Gastroesophageal sphincter (tissue), 3 donors: Measurements from ENCODE around the gene BOLA3.

Experiments
- CTCF ChIP-seq, 4 experiments: fragments of 200-600 bp in 2 of 4; fragments of 450-650 bp in 2 of 4; sonication (generic) in 1 of 4; IDR thresholded peaks; one replicate each; pipeline ENCODE4 v1.5.1; 2017 to 2019; ENCODE audit warnings: antibody characterized with exemption in 4 of 4, mild to moderate bottlenecking in 2 of 4, moderate library complexity in 2 of 4
- POLR2A ChIP-seq, 2 donors: fragments of 450-650 bp; IDR thresholded peaks; one replicate each; pipeline ENCODE4 v1.6.1; 2017; ENCODE audit warnings: antibody characterized with exemption in 2 of 2, mild to moderate bottlenecking in 2 of 2, moderate library complexity in 1 of 2

DNA sequence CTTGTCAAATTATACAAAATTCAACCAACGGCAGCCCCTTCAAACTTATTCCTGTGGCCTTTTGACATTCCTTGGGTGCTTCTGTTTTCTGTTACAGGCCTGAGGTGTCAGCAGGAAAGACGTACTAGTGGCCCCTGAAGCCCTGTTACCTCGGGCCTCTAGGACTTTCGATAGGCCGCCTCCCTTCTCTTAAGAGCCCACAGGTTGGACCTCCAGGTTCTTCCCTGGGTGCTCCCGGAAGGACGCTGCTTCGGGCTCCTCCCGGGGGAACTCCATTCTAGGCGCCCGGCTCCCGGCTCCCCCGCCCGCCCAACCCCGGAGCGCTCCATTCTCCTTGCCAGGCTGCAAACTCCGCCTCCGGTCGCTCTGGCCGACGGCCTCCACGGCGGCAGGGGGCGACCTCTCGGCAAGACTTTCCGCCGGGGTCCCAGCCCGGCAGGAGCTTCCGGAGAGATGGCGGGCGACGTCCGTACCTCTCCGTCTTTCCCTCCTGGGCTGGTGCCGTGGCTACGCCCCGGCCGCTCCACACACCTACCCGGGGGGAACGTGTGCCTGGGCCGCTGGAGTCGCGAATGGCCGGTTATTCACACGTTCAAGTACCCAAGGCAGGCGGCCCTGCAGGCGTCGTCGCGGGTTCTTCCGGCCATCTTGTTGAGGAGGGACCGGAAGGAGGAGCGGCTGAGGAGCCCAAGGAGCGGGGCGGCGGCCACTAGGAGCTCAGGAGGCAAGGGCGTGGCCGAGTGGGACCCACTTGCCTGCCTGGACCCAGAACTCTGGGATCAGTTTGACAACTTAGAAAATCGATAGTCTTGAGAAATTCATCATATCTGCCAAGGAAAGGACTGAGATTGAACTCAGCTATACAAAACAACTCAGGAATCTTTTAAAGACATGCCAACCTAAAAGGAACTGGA lies 27.5 kb downstream of the BOLA3 start:
- TF ChIP-seq CTCF (IDR thresholded peaks at IDR 0.05) = peak in 3 of 4 experiments; percentile 26 to 95 (median 39)
- TF ChIP-seq POLR2A (IDR thresholded peaks at IDR 0.05) = peak; percentile 35 to 37
